GM18517 (cell line): ENCODE data around the gene RHNO1.
A peak's percentile ranks its signal among the peaks of the same experiment; 100 is the strongest.
"Not testable (repeated sequence)": the region's sequence is repeated elsewhere in the genome, so short reads cannot be mapped to it uniquely, and the experiment has no call there.

Experiments used
- ATAC-seq: cut with Tn5 transposase; IDR thresholded peaks from one replicate; pipeline ENCODE4 v1.9.1; 2021; ENCODE audit warnings: mild to moderate bottlenecking, moderate library complexity; ENCODE audit not compliant: unreplicated experiment

Gene RHNO1

GRCh38 chr12:2858334-2858733, 18.7 kb upstream of the RHNO1 start:
- no peak for ATAC-seq

DNA sequence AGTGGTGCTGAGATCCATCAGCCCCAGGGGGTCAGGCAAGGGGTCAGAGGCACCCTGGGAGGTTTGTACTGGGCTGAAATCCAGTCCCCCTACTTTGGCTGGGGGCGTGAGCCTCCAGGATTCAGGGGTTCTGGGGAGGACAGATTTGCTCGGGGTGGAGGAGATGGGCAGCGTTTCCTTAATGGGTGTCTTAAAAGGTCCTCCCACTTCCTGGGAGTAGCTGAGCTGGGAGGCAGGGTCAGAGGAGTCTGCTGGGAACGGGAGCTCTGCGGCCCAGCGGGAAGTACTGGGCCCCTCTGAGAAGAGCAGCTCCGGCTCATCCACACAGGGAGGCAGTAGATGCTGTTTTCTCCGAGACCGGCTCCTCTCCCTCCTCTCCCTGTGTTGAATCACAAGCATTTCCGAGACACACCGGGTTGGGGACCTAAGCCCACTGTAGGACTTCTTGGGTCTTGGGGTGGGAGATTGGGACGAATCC, 18.0 kb upstream of the RHNO1 start:
- ATAC-seq, result no peak

- no peak for ATAC-seq
These were observed 16.9 kb upstream of the RHNO1 start for GRCh38 chr12:2860170-2860569.

- ATAC-seq, result no peak
These were observed 14.1 kb upstream of the RHNO1 start for GRCh38 chr12:2862876-2863275.

DNA sequence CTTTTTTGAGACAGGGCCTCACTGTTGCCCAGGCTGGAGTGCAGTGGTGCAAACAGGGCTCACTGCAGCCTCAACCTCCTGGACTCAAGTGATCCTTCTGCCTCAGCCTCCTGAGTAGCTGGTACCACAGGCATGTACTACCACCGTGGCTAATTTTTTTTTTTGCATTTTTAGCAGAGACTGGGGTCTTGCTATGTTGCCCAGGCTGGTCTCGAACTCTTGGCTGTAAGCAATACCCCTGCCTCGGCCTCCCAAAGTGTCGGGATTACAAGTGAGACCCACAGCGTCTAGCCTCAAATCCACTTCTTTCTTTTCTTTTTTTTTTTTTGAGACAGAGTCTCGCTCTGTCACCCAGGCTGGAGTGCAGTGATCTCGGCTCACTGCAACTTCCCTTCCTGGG, 13.6 kb upstream of the RHNO1 start:
- not testable (repeated sequence) for ATAC-seq

GRCh38 chr12:2864198-2864597, 12.8 kb upstream of the RHNO1 start:
- no peak for ATAC-seq

DNA sequence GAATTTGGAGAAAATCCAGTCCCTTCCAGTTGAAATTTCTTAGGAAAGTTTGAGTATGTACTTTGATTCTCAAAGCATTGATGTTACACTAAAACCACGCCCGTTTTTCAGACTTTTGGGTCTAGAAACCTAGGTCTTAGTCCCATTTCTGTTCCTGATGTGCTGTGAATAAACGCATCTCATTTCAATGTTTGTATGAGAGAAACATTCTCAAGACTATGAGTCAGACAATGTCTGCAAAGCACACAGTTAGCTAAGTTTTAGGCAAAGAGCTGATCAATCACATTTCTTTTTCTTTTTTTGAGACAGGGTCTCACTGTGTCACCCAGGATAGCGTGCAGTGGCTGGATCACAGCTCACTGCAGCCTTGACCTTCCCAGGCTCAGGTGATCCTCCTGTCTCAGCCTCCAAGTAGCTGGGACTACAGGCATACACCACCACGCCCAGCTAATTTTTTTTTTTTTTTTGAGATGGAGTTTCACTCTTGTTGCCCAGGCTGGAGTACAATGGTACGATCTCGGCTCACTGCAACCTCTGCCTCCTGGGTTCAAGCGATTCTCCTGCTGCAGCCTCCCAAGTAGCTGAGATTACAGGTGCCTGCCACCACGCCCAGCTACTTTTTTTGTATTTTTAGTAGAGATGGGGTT, 7.9 kb upstream of the RHNO1 start:
- ATAC-seq, result not testable (repeated sequence)

- ATAC-seq, result peak; percentile 6
These were observed 484 bp upstream of the RHNO1 start for GRCh38 chr12:2876431-2877046.

GRCh38 chr12:2877953-2878732, 1.1 kb downstream of the RHNO1 start:
- no peak for ATAC-seq

DNA sequence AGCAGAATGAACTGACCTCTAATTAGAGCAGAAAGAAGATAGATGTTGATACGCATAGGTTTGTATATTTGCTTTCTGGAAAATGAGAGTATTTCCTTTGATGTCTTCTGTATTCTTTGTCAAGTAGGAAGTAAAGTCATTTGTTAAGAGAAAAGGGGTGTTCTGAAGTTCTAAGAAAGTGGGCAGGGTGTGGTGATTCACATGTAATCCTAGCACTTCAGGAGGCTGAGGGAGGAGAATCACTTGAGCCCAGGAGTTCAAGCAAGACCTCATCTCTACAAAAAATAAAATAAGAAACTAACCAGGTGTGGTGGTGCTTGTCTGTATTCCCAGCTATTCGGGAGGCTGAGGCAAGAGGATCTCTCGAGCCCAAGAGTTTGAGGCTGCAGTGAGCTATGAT, 2.8 kb downstream of the RHNO1 start:
- no peak for ATAC-seq

DNA sequence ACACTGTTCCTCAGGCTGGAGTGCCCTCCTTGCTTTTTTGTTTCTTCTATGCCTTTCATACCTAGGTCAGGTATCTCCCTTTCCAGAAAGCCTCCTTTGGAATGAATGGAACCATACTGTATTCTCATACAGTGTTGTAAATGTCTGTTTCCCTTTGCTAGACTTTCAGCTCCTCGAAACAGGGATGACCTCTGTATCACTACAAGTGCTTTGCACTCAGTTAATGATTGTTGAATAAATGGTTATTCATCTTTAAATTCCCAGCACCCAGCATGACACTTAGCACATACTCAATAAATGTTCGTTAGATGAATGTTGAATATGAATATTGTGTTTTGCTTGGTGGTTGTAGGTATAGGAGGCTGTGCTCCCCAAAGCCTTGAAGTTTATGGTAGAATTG, 7.8 kb downstream of the RHNO1 start:
- no peak for ATAC-seq

- no peak for ATAC-seq
These were observed 9.9 kb downstream of the RHNO1 start for GRCh38 chr12:2886768-2887450.

DNA sequence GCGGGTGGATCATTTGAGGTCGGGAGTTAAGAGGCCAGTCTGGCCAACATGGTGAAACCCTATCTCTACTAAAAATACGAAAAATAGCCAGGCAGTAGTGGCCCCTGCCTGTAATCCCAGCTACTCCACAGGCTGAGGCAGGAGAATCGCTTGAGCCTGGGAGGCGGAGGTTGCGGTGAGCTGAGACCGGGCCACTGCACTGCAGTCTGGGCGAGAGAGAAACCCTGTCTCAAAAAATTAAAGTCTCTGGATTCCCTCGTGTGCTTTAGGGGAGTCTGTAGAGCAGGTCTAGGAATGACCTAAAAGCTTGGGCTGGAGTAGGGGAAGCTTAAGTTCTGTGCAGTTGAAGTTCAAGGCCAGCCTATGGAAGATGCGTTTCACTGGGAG, 13.0 kb downstream of the RHNO1 start:
- ATAC-seq, result no peak

GRCh38 chr12:2890388-2891239, 13.6 kb downstream of the RHNO1 start, which contains the start of gene TULP3:
TULP3 (plus strand) TSS chr12:2890891; CDS start chr12:2890948, 57 bp downstream.
- ATAC-seq, result peak; percentile 97

DNA sequence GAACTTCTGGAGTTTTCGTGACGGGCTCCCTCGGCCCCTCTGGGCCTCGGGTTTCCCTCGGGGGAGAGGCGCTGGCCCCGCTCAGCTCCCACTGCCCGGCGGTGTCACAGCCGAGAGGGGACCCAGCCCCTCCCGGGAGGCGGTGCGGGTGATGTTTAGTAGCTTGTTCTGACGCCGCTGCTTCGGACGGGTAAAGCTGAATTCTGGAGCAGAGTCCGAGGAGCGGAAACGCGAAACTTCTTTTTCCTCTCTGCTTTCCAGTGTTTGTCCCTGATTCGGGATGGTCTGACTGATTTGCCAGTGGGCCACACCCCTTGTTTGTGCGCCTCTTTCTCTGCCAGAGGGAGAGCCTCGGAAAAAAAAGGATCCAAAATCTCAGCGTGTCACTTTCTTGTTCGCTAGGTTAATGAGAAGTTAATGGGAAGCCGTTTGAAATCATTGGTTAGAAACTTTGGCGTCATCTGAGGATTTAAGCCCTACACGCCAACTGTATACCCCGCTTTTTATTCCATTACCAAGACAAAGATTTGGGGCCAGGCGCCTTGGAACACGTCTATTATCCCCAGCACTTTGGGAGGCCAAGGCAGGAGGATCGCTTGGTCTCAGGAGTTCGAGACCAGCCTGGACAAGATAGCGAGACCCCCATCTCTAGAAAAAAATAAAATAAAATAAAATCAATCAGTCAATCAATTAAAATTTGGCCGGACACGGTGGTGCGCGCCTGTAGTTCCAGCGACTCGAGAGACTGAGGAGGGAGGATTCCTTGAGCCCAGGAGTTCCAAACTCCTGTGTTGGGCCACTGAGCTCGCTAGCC, 14.4 kb downstream of the RHNO1 start:
- peak; percentile 9 for ATAC-seq

- ATAC-seq, result no peak
These were observed 15.2 kb downstream of the RHNO1 start for GRCh38 chr12:2892246-2892645.

- no peak for ATAC-seq
These were observed 16.0 kb downstream of the RHNO1 start for GRCh38 chr12:2893007-2893406.

DNA sequence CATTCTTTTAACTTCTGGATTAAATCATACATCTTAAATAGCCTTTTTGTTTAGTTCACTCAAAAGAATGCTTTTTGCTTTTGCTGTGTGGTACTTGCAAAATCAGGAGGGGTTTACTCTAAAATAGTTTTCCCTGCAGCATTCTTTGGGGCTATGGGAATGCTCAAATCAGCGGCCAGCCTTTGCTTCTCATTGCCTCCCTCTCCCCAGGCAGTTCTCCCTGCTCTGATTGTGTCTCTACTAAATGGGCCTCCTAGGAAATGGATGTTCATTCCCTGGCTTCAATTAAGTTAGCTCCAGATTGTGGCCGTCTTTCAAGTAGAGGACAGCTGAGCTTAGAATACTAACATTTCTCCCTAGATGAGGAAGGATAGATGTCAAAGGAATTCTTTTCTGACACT, 18.0 kb downstream of the RHNO1 start:
- no peak for ATAC-seq

DNA sequence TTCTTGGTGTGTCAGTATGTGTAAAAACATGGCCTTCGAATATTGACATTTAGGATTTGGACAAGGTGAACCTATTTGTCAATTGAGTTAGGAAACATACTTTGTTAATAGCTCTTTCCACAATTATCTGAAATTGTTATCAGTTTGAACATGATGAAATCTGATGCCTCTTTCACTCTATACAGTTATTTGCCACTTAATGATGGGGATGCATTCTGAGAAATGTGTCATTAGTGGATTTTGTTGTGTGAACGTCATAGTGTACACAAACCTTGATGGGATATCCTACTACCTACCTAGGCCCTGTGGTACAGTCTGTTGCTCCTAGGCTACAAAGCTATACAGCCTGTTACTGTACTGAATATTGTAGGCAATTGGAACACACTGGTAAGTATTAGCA, 18.5 kb downstream of the RHNO1 start:
- ATAC-seq, result no peak

- ATAC-seq, result no peak
These were observed 20.4 kb downstream of the RHNO1 start for GRCh38 chr12:2897418-2897817.
